ENCODE results near the gene TRNP1. TPM values are rescaled to one million over a fixed set of nuclear protein-coding genes. Genes with fewer than 3 reads are reported as not detected.

TRNP1 gene
- total RNA-seq, 2 experiments from 2014 or later, result 0.19 TPM; not detected in 1

DNA sequence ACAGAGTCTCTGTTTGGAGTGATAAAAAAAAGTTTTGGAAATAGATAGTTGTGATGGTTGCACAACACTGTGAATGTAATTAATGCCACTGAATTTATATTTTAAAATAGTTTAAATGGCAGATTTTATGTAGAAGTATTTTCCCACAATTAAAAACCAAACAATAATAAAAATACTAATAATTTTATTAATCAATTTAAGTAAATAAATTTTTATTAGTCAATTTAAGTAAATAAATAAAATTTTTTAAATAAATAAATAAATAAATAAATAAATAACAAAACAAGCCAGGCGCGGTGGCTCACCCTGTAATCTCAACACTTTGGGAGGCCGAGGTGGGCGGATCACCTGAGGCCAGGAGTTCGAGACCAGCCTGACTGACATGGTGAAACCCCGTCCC, 28.3 kb upstream of the TRNP1 start:
- no peaks in the 10 kb centered on the region for H3K36me3 ChIP-seq (ENCODE audit: insufficient read depth, low read length)
- TF ChIP-seq, protein P1, sequence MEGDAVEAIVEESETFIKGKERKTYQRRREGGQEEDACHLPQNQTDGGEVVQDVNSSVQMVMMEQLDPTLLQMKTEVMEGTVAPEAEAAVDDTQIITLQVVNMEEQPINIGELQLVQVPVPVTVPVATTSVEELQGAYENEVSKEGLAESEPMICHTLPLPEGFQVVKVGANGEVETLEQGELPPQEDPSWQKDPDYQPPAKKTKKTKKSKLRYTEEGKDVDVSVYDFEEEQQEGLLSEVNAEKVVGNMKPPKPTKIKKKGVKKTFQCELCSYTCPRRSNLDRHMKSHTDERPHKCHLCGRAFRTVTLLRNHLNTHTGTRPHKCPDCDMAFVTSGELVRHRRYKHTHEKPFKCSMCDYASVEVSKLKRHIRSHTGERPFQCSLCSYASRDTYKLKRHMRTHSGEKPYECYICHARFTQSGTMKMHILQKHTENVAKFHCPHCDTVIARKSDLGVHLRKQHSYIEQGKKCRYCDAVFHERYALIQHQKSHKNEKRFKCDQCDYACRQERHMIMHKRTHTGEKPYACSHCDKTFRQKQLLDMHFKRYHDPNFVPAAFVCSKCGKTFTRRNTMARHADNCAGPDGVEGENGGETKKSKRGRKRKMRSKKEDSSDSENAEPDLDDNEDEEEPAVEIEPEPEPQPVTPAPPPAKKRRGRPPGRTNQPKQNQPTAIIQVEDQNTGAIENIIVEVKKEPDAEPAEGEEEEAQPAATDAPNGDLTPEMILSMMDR (conservative IDR thresholded peaks at IDR 0.05; ENCODE audit: low read length), result no peak
- no peak for TF ChIP-seq EZH2phosphoT487 (IDR thresholded peaks at IDR 0.05; ENCODE audit: borderline replicate concordance, low read depth, low read length)
- no peak overlapping the region for H3K4me3 ChIP-seq (ENCODE audit: low read depth, low read length, poor library complexity, severe bottlenecking)
- no peak overlapping the region for H3K27ac ChIP-seq (ENCODE audit: low read depth, low read length, poor library complexity, severe bottlenecking)
- no peak overlapping the region for H2AFZ ChIP-seq (ENCODE audit: low read length)
- H3K9me2 ChIP-seq (ENCODE audit: insufficient read depth, low read length), result no peaks in the 10 kb centered on the region
- no peaks in the 10 kb centered on the region for H4K20me1 ChIP-seq (ENCODE audit: insufficient read depth, low read length)
- H3K79me2 ChIP-seq (ENCODE audit: insufficient read depth, low read depth, low read length), result no peaks in the 10 kb centered on the region
- H3K4me1 ChIP-seq (ENCODE audit: insufficient read depth, low read length, poor library complexity, severe bottlenecking), result no peaks in the 10 kb centered on the region
- ChIA-PET CTCF (ENCODE audit: unreplicated experiment) (no interaction called here), POLR2A (no interaction called here)
- intact Hi-C loops (cut with micrococcal nuclease; ENCODE audit: unreplicated experiment), result loop anchor here (10.0 kb wide), 1 partner anchor 130 kb away; no protein-coding TSS in a partner anchor
- H3K9me3 ChIP-seq (ENCODE audit: low read length), result no peaks in the 10 kb centered on the region
- no TSS peak for BruUV-seq (replicated peaks)
- DNase-seq (ENCODE audit: low spot score), result no peak
- H3K4me2 ChIP-seq (ENCODE audit: low read length), result no peak overlapping the region

DNA sequence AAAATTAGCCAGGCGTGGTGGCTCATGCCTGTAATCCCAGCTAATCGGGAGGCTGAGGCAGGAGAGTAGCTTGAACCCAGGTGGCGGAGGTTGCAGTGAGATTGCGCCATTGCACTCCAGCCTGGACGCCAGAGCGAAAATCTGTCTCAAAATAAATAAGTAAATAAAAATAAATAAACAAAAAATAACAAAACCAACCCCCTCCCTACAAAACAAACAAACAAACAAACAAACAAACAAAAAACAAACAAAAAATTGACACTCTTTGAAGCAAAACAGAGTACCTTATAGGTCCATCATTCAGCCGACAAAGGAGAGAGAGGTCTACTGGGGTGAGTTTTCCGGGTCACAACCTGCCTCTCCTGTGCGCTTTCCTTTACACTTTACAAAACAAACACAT, 27.9 kb upstream of the TRNP1 start:
- H3K4me3 ChIP-seq (ENCODE audit: low read depth, low read length, poor library complexity, severe bottlenecking), result no peak overlapping the region
- no peak for TF ChIP-seq EZH2phosphoT487 (IDR thresholded peaks at IDR 0.05; ENCODE audit: borderline replicate concordance, low read depth, low read length)
- TF ChIP-seq, protein P1 (conservative IDR thresholded peaks at IDR 0.05; ENCODE audit: low read length), result no peak
- BruUV-seq (replicated peaks), result no TSS peak

DNA sequence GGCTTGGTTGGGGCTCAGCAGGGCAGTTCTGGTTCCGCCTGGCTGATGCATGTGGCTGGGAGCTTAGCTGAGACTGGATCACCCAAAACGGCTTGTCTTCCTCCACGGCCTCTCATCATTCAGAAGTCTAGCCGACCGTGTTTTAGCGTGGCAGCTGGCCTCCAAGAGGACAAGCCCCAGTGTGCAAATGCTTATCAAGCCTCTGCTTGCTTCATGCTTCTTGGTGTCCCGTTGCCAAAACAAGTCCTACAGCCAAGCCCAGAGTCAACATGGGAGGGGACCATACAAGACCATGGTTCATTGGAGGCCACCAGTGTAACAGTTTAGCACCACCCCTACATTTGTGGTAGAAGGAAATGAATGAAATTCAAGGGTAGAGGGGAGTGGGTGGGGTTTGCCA, 22.7 kb upstream of the TRNP1 start:
- H3K27ac ChIP-seq (ENCODE audit: low read depth, low read length, poor library complexity, severe bottlenecking), result no peak overlapping the region
- intact Hi-C loops (cut with micrococcal nuclease; ENCODE audit: unreplicated experiment), result no loop called here
- ChIA-PET CTCF (ENCODE audit: unreplicated experiment) (no interaction called here), POLR2A (interaction anchor here (0.5 kb wide), 1 partner anchor 686 kb away, joined by 5 read pairs; no protein-coding TSS in a partner anchor)
- no peaks in the 10 kb centered on the region for H3K79me2 ChIP-seq (ENCODE audit: insufficient read depth, low read depth, low read length)
- H3K9me3 ChIP-seq (ENCODE audit: low read length), result no peaks in the 10 kb centered on the region
- no peaks in the 10 kb centered on the region for H3K36me3 ChIP-seq (ENCODE audit: insufficient read depth, low read length)
- no peaks in the 10 kb centered on the region for H3K4me1 ChIP-seq (ENCODE audit: insufficient read depth, low read length, poor library complexity, severe bottlenecking)
- no peaks in the 10 kb centered on the region for H4K20me1 ChIP-seq (ENCODE audit: insufficient read depth, low read length)
- H3K4me3 ChIP-seq (ENCODE audit: low read depth, low read length, poor library complexity, severe bottlenecking), result no peak overlapping the region
- BruUV-seq (replicated peaks), result no TSS peak
- TF ChIP-seq, protein P1 (conservative IDR thresholded peaks at IDR 0.05; ENCODE audit: low read length), result no peak
- TF ChIP-seq EZH2phosphoT487 (IDR thresholded peaks at IDR 0.05; ENCODE audit: borderline replicate concordance, low read depth, low read length), result no peak
- no peak overlapping the region for H2AFZ ChIP-seq (ENCODE audit: low read length)
- no peak for DNase-seq (ENCODE audit: low spot score)
- no peak overlapping the region for H3K4me2 ChIP-seq (ENCODE audit: low read length)
- no peaks in the 10 kb centered on the region for H3K9me2 ChIP-seq (ENCODE audit: insufficient read depth, low read length)

More for the DNA sequence above, 27.9 kb upstream of the TRNP1 start:
- Histone ChIP-seq H4K20me1 (ENCODE audit: insufficient read depth, low read length) (no peaks in the 10 kb centered on the region), H3K27ac (ENCODE audit: low read depth, low read length, poor library complexity, severe bottlenecking) (no peak overlapping the region), H3K79me2 (ENCODE audit: insufficient read depth, low read depth, low read length) (no peaks in the 10 kb centered on the region), H3K4me1 (ENCODE audit: insufficient read depth, low read length, poor library complexity, severe bottlenecking) (no peaks in the 10 kb centered on the region), H3K9me3 (ENCODE audit: low read length) (no peaks in the 10 kb centered on the region), H3K36me3 (ENCODE audit: insufficient read depth, low read length) (no peaks in the 10 kb centered on the region), H3K4me2 (ENCODE audit: low read length) (no peak overlapping the region), H2AFZ (ENCODE audit: low read length) (no peak overlapping the region), H3K9me2 (ENCODE audit: insufficient read depth, low read length) (no peaks in the 10 kb centered on the region)
- DNase-seq (ENCODE audit: low spot score), result no peak
- POLR2A ChIA-PET, result no interaction called here
- intact Hi-C loops (cut with micrococcal nuclease; ENCODE audit: unreplicated experiment), result loop anchor here (10.0 kb wide), 1 partner anchor 129 kb away; no protein-coding TSS in a partner anchor
- CTCF ChIA-PET (ENCODE audit: unreplicated experiment), result no interaction called here

Data from OCI-LY7 (cell line).